Measurements from ENCODE around the gene ANKS1B.

Gene ANKS1B

DNA sequence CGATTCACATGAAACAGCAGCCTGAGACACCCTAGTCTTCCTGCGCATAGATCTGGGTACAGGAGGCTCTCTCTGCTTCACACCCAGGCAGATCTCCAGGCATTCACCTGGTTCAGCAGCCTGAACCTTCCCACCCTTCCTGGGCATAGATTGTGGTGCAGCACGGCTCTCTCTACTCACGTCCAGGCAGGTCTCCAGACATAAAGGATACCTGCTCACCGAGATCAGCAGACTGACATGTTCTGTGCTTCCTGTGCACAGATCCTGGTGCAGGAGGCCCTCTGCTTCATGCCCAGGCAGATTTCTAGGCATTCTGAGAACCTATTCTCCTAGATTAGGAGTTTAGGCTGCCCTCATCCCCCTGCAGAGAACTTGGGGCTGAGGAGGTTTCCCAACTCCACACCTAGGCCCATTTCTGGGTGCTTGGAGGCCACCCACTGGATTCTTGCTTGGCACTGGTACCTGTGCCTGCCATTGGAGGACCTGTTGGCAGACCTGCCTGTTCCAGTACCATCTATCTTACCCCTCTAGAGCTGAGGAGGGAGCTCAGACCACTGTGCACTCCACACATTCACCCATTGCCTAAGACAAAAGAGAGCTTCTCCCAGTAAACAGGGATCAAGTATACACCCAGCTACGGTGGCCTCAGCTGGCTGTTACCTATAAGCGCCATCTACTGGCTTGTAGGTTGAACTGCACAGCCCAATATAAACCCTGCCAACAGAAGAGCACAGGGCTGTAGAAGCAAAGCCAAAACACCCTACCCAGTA is 365.2 kb downstream of the ANKS1B start:
- no peak overlapping the region for H3K4me3 ChIP-seq (ENCODE audit: low read length, poor library complexity, severe bottlenecking)
- no peaks in the 10 kb centered on the region for H3F3A ChIP-seq (ENCODE audit: low read depth)
- no peaks in the 10 kb centered on the region for H3K4me1 ChIP-seq (ENCODE audit: insufficient read depth, low read length, poor library complexity, severe bottlenecking)
- H3K4me2 ChIP-seq (ENCODE audit: low read depth, low read length, poor library complexity, severe bottlenecking) = no peak overlapping the region
- no peak overlapping the region for H3K9ac ChIP-seq (ENCODE audit: low read depth, low read length, poor library complexity, severe bottlenecking)
- no peaks in the 10 kb centered on the region for H3K9me2 ChIP-seq (replicated peaks; ENCODE audit: low read depth, low read length)
- no peaks in the 10 kb centered on the region for H3K9me3 ChIP-seq (ENCODE audit: insufficient read depth, low read depth, low read length)
- H3K36me3 ChIP-seq (ENCODE audit: insufficient read depth, low read length) = no peaks in the 10 kb centered on the region
- peak overlapping the region; percentile 53; the same call in 1 of the 2 replicates for H2AFZ ChIP-seq (ENCODE audit: low read length)
- no peaks in the 10 kb centered on the region for H3K27me3 ChIP-seq (ENCODE audit: insufficient read depth, low read length, poor library complexity, severe bottlenecking)
- no peak for TF ChIP-seq EZH2phosphoT487 (IDR thresholded peaks at IDR 0.05; ENCODE audit: borderline replicate concordance)
- TF ChIP-seq, protein P1, sequence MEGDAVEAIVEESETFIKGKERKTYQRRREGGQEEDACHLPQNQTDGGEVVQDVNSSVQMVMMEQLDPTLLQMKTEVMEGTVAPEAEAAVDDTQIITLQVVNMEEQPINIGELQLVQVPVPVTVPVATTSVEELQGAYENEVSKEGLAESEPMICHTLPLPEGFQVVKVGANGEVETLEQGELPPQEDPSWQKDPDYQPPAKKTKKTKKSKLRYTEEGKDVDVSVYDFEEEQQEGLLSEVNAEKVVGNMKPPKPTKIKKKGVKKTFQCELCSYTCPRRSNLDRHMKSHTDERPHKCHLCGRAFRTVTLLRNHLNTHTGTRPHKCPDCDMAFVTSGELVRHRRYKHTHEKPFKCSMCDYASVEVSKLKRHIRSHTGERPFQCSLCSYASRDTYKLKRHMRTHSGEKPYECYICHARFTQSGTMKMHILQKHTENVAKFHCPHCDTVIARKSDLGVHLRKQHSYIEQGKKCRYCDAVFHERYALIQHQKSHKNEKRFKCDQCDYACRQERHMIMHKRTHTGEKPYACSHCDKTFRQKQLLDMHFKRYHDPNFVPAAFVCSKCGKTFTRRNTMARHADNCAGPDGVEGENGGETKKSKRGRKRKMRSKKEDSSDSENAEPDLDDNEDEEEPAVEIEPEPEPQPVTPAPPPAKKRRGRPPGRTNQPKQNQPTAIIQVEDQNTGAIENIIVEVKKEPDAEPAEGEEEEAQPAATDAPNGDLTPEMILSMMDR (conservative IDR thresholded peaks at IDR 0.05; ENCODE audit: low read length) = peak; percentile 91
- H4K20me1 ChIP-seq (ENCODE audit: insufficient read depth, low read length, poor library complexity, severe bottlenecking) = no peaks in the 10 kb centered on the region
- no peaks in the 10 kb centered on the region for H3K79me2 ChIP-seq (ENCODE audit: insufficient read depth, low read length)

DNA sequence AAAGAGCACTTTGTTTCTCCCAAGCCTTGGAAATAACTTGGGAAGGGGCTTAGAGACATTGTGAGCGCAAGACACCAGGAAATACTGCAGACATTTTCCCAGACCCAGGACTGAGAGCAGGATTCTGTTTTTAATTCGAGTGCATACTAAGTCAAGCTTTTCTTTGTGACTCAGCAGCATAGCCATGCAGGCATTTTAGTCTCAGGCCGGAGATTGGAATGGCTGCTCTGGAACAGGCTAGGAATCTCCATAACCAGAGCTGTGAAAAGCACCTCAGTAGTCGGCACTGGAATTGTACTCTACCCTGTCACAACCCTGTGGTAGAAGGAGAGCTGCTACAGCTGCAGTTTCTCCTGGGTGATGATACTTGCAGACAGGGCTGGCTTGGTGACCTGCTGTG is 366.1 kb downstream of the ANKS1B start:
- Histone ChIP-seq H3K9ac (ENCODE audit: low read depth, low read length, poor library complexity, severe bottlenecking) (no peak overlapping the region), H3K4me1 (ENCODE audit: insufficient read depth, low read length, poor library complexity, severe bottlenecking) (no peaks in the 10 kb centered on the region), H3K4me2 (ENCODE audit: low read depth, low read length, poor library complexity, severe bottlenecking) (no peak overlapping the region), H3F3A (ENCODE audit: low read depth) (no peaks in the 10 kb centered on the region), H3K9me3 (ENCODE audit: insufficient read depth, low read depth, low read length) (no peaks in the 10 kb centered on the region), H3K27me3 (ENCODE audit: insufficient read depth, low read length, poor library complexity, severe bottlenecking) (no peaks in the 10 kb centered on the region), H3K79me2 (ENCODE audit: insufficient read depth, low read length) (no peaks in the 10 kb centered on the region), H4K20me1 (ENCODE audit: insufficient read depth, low read length, poor library complexity, severe bottlenecking) (no peaks in the 10 kb centered on the region), H3K4me3 (ENCODE audit: low read length, poor library complexity, severe bottlenecking) (no peak overlapping the region), H3K36me3 (ENCODE audit: insufficient read depth, low read length) (no peaks in the 10 kb centered on the region), H2AFZ (ENCODE audit: low read length) (no peak overlapping the region), H3K9me2 (replicated peaks; ENCODE audit: low read depth, low read length) (no peaks in the 10 kb centered on the region)
- TF ChIP-seq, protein P1 (conservative IDR thresholded peaks at IDR 0.05; ENCODE audit: low read length) = no peak
- no peak for TF ChIP-seq EZH2phosphoT487 (IDR thresholded peaks at IDR 0.05; ENCODE audit: borderline replicate concordance)

DNA sequence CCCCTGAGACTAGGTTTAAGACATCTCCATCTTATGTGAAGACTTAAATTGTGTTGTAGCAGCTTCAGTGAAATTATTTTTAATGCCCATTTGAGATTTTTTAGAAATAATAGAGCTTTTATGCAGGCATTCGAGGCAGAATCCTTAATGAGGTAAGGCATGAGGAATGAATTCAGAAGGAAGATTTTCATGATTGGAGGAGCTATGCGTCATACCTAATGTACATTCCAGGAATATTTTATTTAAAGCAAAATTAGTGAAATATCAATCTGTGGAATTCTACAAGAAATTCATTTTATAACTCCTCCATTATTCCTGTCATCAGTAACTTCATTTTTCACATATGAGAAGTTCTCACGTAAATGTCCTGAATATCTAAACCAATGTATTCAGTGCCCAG is 373.1 kb downstream of the ANKS1B start:
- H3K9me2 ChIP-seq (replicated peaks; ENCODE audit: low read depth, low read length) = no peaks in the 10 kb centered on the region
- H4K20me1 ChIP-seq (ENCODE audit: insufficient read depth, low read length, poor library complexity, severe bottlenecking) = no peaks in the 10 kb centered on the region
- H3K4me3 ChIP-seq (ENCODE audit: low read length, poor library complexity, severe bottlenecking) = no peak overlapping the region
- no peak overlapping the region for H3K9ac ChIP-seq (ENCODE audit: low read depth, low read length, poor library complexity, severe bottlenecking)
- H3K79me2 ChIP-seq (ENCODE audit: insufficient read depth, low read length) = no peaks in the 10 kb centered on the region
- H3K9me3 ChIP-seq (ENCODE audit: insufficient read depth, low read depth, low read length) = no peaks in the 10 kb centered on the region
- H2AFZ ChIP-seq (ENCODE audit: low read length) = no peak overlapping the region
- no peaks in the 10 kb centered on the region for H3K36me3 ChIP-seq (ENCODE audit: insufficient read depth, low read length)
- H3K4me1 ChIP-seq (ENCODE audit: insufficient read depth, low read length, poor library complexity, severe bottlenecking) = no peaks in the 10 kb centered on the region
- no peak for TF ChIP-seq EZH2phosphoT487 (IDR thresholded peaks at IDR 0.05; ENCODE audit: borderline replicate concordance)
- TF ChIP-seq, protein P1 (conservative IDR thresholded peaks at IDR 0.05; ENCODE audit: low read length) = no peak
- no peak overlapping the region for H3K4me2 ChIP-seq (ENCODE audit: low read depth, low read length, poor library complexity, severe bottlenecking)
- H3F3A ChIP-seq (ENCODE audit: low read depth) = no peaks in the 10 kb centered on the region
- H3K27me3 ChIP-seq (ENCODE audit: insufficient read depth, low read length, poor library complexity, severe bottlenecking) = no peaks in the 10 kb centered on the region
